ENCODE results near the gene STEAP1.
A peak's percentile ranks its signal among the peaks of the same experiment; 100 is the strongest.
"Not testable (repeated sequence)": the region's sequence is repeated elsewhere in the genome, so short reads cannot be mapped to it uniquely, and the experiment has no call there.

STEAP1 gene

DNA sequence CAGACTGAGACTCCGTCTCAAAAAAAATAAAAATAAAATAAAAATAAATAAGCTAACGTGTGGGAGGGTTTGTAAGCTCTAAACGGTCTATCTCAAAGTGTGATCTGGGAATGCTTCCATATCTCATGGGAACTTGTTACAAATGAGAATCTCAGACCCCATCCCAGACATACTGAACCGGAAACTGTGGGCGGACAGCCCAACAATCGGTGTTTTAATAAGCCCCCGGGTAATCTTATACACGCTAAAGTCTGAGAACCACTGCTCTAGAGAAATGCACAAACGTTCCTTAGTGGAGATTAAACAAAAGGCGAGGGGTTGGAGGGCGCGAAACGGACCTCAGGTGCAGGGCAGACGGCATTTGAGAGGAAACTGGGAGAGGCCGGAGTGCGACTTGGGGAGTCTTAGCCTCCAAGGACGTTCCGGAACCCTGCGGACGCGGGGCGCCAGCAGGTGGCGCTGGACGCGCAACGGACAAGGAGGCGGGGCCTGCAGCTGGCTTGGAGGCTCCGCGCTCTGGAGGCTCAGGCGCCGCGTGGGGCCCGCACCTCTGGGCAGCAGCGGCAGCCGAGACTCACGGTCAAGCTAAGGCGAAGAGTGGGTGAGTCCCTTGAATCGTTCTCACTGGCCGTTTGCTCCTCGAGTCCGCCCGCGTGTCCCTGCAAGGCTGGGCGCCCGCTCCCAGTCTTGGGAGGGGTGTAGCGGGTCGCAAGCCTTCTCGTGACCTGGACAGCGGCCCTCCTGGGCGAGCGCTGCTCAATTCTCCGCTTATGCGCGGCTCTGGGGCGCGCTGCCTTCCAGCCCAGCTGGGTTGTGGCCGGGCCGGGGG is at the start of gene STEAP1:
TSS of gene STEAP1 (plus strand) at position 527 of the 829 bp plus-strand sequence. CDS start 5,320 bp downstream, outside the sequence.
- peak; percentile 50 to 61 for DNase-seq

GRCh38 chr7:90114972-90115371 is 39.3 kb upstream of the STEAP1 start:
- DNase-seq = not testable (repeated sequence)

- DNase-seq = not testable (repeated sequence)
Measured at GRCh38 chr7:90118551-90119177, 35.6 kb upstream of the STEAP1 start.

- DNase-seq = no peak
Measured at GRCh38 chr7:90119178-90119971, 34.9 kb upstream of the STEAP1 start.

- DNase-seq = not testable (repeated sequence)
Measured at GRCh38 chr7:90120205-90120604, 34.1 kb upstream of the STEAP1 start.

- DNase-seq = not testable (repeated sequence)
Measured at GRCh38 chr7:90131746-90132145, 22.5 kb upstream of the STEAP1 start.

DNA sequence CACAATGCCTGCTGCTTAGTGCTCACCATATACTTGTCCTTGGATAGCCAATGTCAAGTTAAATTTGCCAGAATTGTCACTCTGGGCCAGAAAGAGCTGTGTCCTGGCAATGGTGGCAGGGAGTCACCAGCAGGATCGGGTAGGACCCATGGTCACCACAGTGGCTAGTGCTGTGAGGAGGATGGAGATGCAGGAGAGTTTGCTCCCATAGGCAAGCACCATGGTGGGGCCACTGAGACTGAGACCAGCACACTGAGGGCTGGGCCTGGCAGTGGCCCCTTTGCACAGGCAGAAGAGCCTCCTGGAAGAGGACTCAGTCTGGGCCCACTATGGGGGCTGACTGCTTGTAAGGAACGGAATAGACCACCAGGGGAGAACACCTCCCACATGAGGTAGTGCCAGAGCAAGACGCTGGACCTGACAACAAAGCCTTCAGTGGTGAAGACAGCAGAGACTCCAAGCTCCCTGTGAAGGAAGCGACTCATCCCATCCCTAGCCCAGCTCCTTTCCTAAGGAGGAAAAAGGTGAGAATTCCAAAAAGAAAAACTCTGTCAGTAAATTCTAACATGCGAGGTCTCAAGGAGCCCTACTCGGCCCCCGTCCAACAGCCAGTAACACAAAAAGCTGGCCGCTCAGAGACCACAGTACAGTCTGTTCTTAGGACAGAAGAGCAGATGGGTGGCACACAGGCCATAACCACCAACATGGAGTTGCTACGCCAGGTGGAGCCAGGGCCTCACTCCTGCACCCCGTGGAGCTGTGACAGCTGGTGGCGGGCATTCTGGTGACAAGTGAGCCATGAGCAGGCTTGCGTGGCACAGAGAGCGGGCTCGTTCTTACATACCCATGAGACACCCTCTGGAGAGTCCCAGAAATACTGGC is 6.9 kb upstream of the STEAP1 start:
- DNase-seq = not testable (repeated sequence)

- DNase-seq = not testable (repeated sequence)
Measured at GRCh38 chr7:90149428-90149827, 4.8 kb upstream of the STEAP1 start.

DNA sequence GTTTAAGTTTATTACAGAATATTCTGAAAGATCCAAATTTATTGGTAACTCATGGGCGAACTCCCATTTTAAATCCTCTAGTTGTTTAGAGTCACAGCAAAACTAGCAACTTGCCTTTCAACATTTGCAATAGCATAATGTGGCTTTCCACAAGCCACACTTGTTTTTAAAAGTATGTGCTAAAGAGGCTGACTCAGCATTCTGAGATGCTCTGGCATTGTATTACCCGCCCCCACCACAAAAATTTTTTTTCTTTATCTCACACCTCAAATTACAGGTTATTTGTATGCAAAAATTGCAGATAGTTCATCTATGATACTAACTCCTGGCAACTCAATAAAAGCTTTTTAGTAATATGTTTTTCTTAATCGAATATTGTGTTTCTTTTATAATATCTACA is 2.4 kb upstream of the STEAP1 start:
- DNase-seq = not testable (repeated sequence)

- peak in 1 of 2 donors; percentile 35 for DNase-seq
Measured at GRCh38 chr7:90152642-90153253, 1.5 kb upstream of the STEAP1 start.

- DNase-seq = no peak
Measured at GRCh38 chr7:90155206-90155605, 937 bp downstream of the STEAP1 start.

DNA sequence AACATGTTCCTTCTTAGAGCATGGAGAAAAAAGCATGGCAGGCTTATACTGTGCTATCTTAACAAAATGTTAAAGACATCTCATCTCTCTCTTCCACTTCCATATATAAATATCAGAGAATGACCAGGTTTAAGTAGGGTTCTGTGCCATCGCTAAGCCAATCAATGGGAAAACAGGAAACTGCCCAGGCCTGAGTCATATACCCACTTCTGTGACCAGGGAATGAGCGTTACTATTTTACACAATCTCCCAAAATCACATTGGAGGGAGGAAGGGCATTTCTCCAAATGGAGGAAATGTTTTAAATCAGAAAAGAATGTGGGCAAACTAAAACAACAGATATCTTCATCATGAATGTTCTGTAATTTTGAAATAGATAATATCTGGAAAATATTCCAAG is 3.1 kb downstream of the STEAP1 start:
- DNase-seq = not testable (repeated sequence)

GRCh38 chr7:90157761-90158350 is 3.6 kb downstream of the STEAP1 start:
- DNase-seq = not testable (repeated sequence)

DNA sequence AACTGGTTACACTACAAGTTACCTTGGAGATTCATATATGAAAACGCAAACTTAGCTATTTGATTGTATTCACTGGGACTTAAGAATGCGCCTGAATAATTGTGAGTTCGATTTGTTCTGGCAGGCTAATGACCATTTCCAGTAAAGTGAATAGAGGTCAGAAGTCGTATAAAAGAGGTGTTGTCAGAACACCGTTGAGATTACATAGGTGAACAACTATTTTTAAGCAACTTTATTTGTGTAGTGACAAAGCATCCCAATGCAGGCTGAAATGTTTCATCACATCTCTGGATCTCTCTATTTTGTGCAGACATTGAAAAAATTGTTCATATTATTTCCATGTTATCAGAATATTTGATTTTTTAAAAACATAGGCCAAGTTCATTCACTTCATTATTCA is 9.3 kb downstream of the STEAP1 start:
- no peak for DNase-seq

- DNase-seq = no peak
Measured at GRCh38 chr7:90165724-90166123, 11.5 kb downstream of the STEAP1 start.

DNA sequence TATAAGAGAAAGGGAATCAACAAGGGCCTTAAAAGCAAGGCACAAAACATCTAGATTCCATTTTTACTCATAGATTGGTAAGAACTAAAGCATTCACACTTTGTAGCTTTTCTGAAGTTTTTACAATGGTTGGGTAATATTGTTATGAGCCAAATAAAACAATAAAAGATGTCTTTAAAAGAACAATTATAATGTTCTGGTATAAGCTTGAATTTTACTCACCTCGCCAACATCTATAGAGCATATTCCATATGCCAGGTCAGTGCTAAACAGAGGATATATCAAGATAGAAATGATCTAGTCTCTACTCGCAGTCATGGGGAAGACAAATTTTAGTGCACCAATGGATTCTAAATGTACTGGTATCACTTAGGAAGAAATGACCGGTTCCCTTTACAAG is 11.9 kb downstream of the STEAP1 start:
- no peak for DNase-seq

DNA sequence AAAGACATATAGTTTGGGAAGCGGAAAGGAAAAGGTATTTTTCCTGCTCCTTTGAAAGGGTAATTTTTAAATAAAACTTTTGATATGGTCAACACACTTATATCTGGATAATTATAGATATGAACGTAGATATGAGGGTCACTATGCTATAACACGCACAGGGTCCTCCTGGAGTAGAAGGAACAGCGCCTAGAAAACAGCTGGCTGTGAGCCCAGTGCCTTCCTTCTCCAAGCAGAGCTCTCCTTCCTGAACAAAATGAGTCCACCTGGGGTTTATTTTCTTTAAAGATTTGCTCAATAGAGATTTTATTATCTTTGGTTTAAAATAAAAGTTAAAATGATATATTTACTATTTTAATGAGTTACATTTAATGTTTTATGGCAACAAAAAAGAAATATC is 13.1 kb downstream of the STEAP1 start:
- no peak for DNase-seq

DNA sequence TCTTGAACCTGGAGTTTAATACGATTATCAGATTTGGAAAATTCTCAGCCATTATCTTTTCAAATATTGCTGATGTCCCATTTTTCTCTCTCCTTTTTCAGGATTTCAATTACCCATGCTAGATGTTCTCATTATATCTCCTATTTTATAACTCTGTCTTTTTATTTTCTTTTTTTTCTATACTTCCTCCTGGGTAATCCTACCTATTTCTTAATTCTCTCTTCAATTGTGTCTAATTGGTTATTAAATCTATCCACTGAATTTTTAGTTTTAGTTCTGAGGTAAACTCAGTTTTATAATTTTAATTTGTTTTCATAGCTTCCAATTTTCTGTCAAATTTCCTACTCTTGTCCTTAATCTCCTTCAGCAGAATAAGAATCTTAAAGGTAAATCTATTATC is 15.6 kb downstream of the STEAP1 start:
- no peak for DNase-seq

- no peak for DNase-seq
Measured at GRCh38 chr7:90172121-90172520, 17.9 kb downstream of the STEAP1 start.

- no peak for DNase-seq
Measured at GRCh38 chr7:90172624-90173023, 18.4 kb downstream of the STEAP1 start.

GRCh38 chr7:90173127-90173844 is 19.0 kb downstream of the STEAP1 start:
- DNase-seq = no peak
